ENCODE data around the gene APOL3. TPM values are rescaled to one million over a fixed set of nuclear protein-coding genes. Genes with fewer than 3 reads are reported as not detected.

Gene APOL3
- total RNA-seq, 5 donors from 2014 or later (not counting 1 experiment from before 2014, with no cell fraction given) = 152 to 191 (median 167) TPM

DNA sequence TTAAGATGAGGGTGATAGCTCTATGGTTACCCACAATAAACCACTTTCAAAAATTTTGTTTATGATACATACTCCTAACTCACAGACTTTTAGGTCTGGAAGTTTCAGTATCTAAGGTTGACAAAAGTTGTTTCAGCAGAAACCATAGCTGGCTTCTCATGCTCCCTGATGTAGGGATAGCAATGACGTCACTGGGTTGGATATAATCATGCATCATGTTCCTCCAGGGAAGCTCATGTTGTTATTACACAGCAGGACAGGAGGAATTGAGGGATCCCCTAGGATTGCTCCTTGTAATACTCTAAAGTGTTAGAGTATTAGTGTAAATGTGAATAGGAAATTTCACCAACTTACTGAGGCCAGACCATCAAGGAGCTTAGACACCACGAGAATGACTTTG lies 23.6 kb downstream of the APOL3 start:
- ATAC-seq (replicated peaks in 1 of 4) = no peak
- H3K27me3 Mint-ChIP-seq = no peaks in the 10 kb centered on the region
- H3K9me3 Mint-ChIP-seq = no peaks in the 10 kb centered on the region
- no peak for DNase-seq
- H3K27ac Mint-ChIP-seq = peak overlapping the region; percentile 33 to 54
- no peaks in the 10 kb centered on the region for H3K27me3 ChIP-seq (replicated peaks in 1 of 2; ENCODE audit: control insufficient read depth in 2 of 2, extremely low read depth in 1 of 2, insufficient read depth in 2 of 2, low read length in 1 of 2)
- H3K36me3 Mint-ChIP-seq = peaks cover 17% of the 10 kb centered on the region
- no peak overlapping the region for H3K27ac ChIP-seq (ENCODE audit: low read length)
- H3K4me1 ChIP-seq (ENCODE audit: control insufficient read depth in 1 of 2, extremely low read depth in 1 of 2, insufficient read depth in 2 of 2, low read length in 2 of 2) = peaks cover 2 to 7% of the 10 kb centered on the region in 2 experiments
- H3K4me1 Mint-ChIP-seq = peaks cover 17 to 47% (median 17%) of the 10 kb centered on the region in 3 donors
- ChIA-PET CTCF (no interaction called here), POLR2A (interaction anchor here in 1 of 2 donors (0.6 kb wide), 1 partner anchor 136 kb away, joined by 4 read pairs; no protein-coding TSS in a partner anchor)
- H3K4me3 ChIP-seq (ENCODE audit: control insufficient read depth in 1 of 2, extremely low read depth in 1 of 2, low read length in 1 of 2) = no peak overlapping the region
- H3K36me3 ChIP-seq (ENCODE audit: control insufficient read depth in 2 of 2, extremely low read depth in 1 of 2, insufficient read depth in 1 of 2, low read length in 1 of 2) = peaks cover 3 to 22% of the 10 kb centered on the region in 2 donors
- WGBS (ENCODE audit: insufficient coverage) = 78% methylated on average over 1 of the region's 2 CpGs
- no peaks in the 10 kb centered on the region for H3K9me3 ChIP-seq
- H3K4me3 Mint-ChIP-seq = no peak overlapping the region

DNA sequence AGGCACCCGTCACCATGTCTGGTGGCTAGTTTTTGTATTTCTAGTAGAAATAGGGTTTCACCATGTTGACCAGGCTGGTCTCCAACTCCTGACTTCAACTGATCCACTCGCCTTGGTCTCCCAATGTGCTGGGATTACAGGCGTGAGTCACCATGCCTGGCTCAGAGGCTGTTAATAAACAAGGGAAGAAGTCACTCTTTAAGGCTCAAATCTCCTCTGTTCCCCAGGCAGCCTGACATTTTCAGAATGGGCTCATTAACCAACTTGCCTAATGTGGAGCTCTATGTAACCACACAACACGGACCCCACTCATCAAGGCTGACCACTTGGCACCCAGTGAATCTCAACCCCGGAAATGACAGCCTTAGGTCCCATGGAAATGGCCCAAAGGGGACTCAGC lies 24.1 kb downstream of the APOL3 start:
- 80% methylated on average over 1 of the region's 5 CpGs for WGBS (ENCODE audit: insufficient coverage)
- no peaks in the 10 kb centered on the region for H3K27me3 ChIP-seq (replicated peaks in 1 of 2; ENCODE audit: control insufficient read depth in 2 of 2, extremely low read depth in 1 of 2, insufficient read depth in 2 of 2, low read length in 1 of 2)
- peaks cover 12% of the 10 kb centered on the region for H3K36me3 Mint-ChIP-seq
- no peaks in the 10 kb centered on the region for H3K27me3 Mint-ChIP-seq
- no peak overlapping the region for H3K4me3 ChIP-seq (ENCODE audit: control insufficient read depth in 1 of 2, extremely low read depth in 1 of 2, low read length in 1 of 2)
- H3K27ac ChIP-seq (ENCODE audit: low read length) = no peak overlapping the region
- H3K4me3 Mint-ChIP-seq = no peak overlapping the region
- H3K27ac Mint-ChIP-seq = no peak overlapping the region
- peaks cover 3 to 17% of the 10 kb centered on the region in 2 donors for H3K36me3 ChIP-seq (ENCODE audit: control insufficient read depth in 2 of 2, extremely low read depth in 1 of 2, insufficient read depth in 1 of 2, low read length in 1 of 2)
- ChIA-PET CTCF (interaction anchor here in 1 of 2 donors (1.3 kb wide), 1 partner anchor 41 kb away, joined by 3 read pairs; no protein-coding TSS in a partner anchor), POLR2A (no interaction called here)
- no peaks in the 10 kb centered on the region for H3K9me3 ChIP-seq
- H3K4me1 ChIP-seq (ENCODE audit: control insufficient read depth in 1 of 2, extremely low read depth in 1 of 2, insufficient read depth in 2 of 2, low read length in 2 of 2) = peaks cover 2 to 7% of the 10 kb centered on the region in 2 experiments
- ATAC-seq (replicated peaks in 1 of 4) (no peak), DNase-seq (no peak)
- peaks cover 17 to 42% (median 17%) of the 10 kb centered on the region in 3 donors for H3K4me1 Mint-ChIP-seq
- H3K9me3 Mint-ChIP-seq = no peaks in the 10 kb centered on the region

DNA sequence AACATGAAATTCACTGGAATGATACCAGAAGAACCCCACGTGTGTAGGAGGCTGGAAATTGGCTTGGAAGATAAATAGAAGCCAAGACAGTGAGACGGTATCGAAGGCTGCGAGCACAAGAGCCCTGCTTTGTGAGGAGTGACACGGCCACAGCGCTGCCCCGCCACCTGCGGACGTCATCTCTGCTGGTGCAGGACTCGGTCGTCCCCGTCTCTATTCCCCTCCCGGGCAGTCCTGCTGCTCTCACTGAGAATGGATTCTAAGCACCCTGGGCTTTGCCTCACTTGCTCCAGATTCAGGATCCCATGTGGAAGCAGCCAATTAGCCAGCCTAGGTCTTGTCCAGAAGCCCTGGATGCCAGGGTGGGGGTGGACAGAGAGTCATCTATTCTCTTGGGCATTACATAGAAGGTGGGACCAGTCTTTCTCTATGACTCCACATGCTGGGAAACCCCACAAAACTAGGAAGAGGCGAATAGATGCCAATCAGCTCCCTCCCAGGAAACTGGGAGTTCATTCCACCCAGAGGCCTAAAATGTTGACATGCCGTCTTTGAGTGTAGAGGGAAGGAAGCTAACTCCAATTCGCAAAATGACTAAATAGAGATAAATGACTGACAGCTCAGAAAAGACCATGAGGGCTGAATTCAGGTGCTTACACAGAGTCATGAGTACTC lies 25.1 kb downstream of the APOL3 start:
- no peak for ATAC-seq (replicated peaks in 1 of 4)
- H3K4me3 Mint-ChIP-seq = no peak overlapping the region
- POLR2A ChIA-PET = interaction anchor here (0.6 to 0.7 kb wide), 4 partner anchors 16 to 109 kb away, joined by 3 to 4 read pairs (median 4); no protein-coding TSS in a partner anchor

DNA sequence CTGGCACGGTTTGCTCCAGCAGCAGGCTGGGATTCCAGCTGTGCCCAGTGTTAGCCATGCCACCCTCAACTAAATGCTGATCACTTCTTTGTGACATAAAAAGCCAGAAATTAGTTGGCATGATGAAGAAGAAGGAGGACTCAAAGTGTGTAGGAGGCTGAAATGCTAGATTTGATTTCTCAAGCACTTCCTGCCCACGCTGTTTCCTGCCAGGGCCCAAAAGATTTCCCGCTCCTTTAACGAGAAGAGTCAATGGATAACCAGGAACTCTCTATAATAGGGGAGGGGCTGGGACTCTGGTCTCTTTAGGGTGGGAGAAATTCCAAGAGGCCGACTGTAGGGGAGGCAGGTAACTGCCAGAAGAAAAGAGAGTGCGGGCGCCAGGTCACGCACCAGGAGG lies 26.4 kb downstream of the APOL3 start:
- H3K9me3 Mint-ChIP-seq = no peaks in the 10 kb centered on the region
- ChIA-PET POLR2A (no interaction called here), CTCF (no interaction called here)
- H3K4me1 Mint-ChIP-seq = peaks cover 15 to 29% (median 15%) of the 10 kb centered on the region in 3 donors
- no peaks in the 10 kb centered on the region for H3K9me3 ChIP-seq
- H3K27ac Mint-ChIP-seq = no peak overlapping the region
- no peaks in the 10 kb centered on the region for H3K27me3 ChIP-seq (replicated peaks in 1 of 2; ENCODE audit: control insufficient read depth in 2 of 2, extremely low read depth in 1 of 2, insufficient read depth in 2 of 2, low read length in 1 of 2)
- H3K4me3 ChIP-seq (ENCODE audit: control insufficient read depth in 1 of 2, extremely low read depth in 1 of 2, low read length in 1 of 2) = no peak overlapping the region
- DNase-seq (no peak), ATAC-seq (replicated peaks in 1 of 4) (peak in 1 of 4 experiments; percentile 17)
- H3K4me3 Mint-ChIP-seq = no peak overlapping the region
- no peaks in the 10 kb centered on the region for H3K36me3 Mint-ChIP-seq
- 90% methylated on average over 4 of the region's 8 CpGs for WGBS (ENCODE audit: insufficient coverage)
- H3K27ac ChIP-seq (ENCODE audit: low read length) = no peak overlapping the region
- no peaks in the 10 kb centered on the region for H3K36me3 ChIP-seq (ENCODE audit: control insufficient read depth in 2 of 2, extremely low read depth in 1 of 2, insufficient read depth in 1 of 2, low read length in 1 of 2)
- no peaks in the 10 kb centered on the region for H3K27me3 Mint-ChIP-seq
- H3K4me1 ChIP-seq (ENCODE audit: control insufficient read depth in 1 of 2, extremely low read depth in 1 of 2, insufficient read depth in 2 of 2, low read length in 2 of 2) = peaks cover 2 to 7% of the 10 kb centered on the region in 2 experiments

More for the DNA sequence above, 25.1 kb downstream of the APOL3 start:
- CTCF ChIA-PET = interaction anchor here in 1 of 2 donors (1.3 kb wide), 1 partner anchor 42 kb away, joined by 3 read pairs; no protein-coding TSS in a partner anchor
- peaks cover 2 to 7% of the 10 kb centered on the region in 2 experiments for H3K4me1 ChIP-seq (ENCODE audit: control insufficient read depth in 1 of 2, extremely low read depth in 1 of 2, insufficient read depth in 2 of 2, low read length in 2 of 2)
- no peaks in the 10 kb centered on the region for H3K9me3 Mint-ChIP-seq
- H3K4me1 Mint-ChIP-seq = peaks cover 17 to 32% (median 17%) of the 10 kb centered on the region in 3 donors
- no peak overlapping the region for H3K27ac ChIP-seq (ENCODE audit: low read length)
- H3K4me3 ChIP-seq (ENCODE audit: control insufficient read depth in 1 of 2, extremely low read depth in 1 of 2, low read length in 1 of 2) = no peak overlapping the region
- 89% methylated on average over 12 of the region's 16 CpGs for WGBS (ENCODE audit: insufficient coverage)
- peaks cover 2% of the 10 kb centered on the region for H3K36me3 Mint-ChIP-seq
- no peaks in the 10 kb centered on the region for H3K27me3 ChIP-seq (replicated peaks in 1 of 2; ENCODE audit: control insufficient read depth in 2 of 2, extremely low read depth in 1 of 2, insufficient read depth in 2 of 2, low read length in 1 of 2)
- no peaks in the 10 kb centered on the region for H3K9me3 ChIP-seq
- H3K27ac Mint-ChIP-seq = peak overlapping the region in 1 of 2 donors; percentile 32
- no peak for DNase-seq
- peaks cover 1 to 7% of the 10 kb centered on the region in 2 donors for H3K36me3 ChIP-seq (ENCODE audit: control insufficient read depth in 2 of 2, extremely low read depth in 1 of 2, insufficient read depth in 1 of 2, low read length in 1 of 2)
- H3K27me3 Mint-ChIP-seq = no peaks in the 10 kb centered on the region

DNA sequence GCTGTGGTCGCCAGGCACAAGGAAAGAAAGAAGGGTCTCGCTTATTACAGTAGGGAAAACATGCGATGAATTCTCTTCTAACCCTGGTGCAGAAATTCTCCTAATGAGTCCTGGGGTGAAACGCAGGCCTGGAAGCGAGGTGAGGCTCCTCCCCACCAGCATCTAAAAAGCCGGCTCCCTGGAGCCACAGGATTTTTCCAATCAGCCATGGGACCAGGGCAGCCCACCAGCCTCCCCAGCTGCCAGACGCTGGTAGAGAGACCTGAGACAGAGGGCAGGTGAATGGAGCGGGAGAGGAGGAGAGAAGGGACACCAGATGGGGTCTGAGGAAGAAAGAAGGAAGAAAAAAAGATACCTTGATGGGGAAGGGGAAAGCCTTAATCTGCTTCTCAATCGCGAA lies 28.6 kb downstream of the APOL3 start:
- Histone ChIP-seq H3K36me3 (ENCODE audit: control insufficient read depth in 2 of 2, extremely low read depth in 1 of 2, insufficient read depth in 1 of 2, low read length in 1 of 2) (no peaks in the 10 kb centered on the region), H3K27ac (ENCODE audit: low read length) (no peak overlapping the region), H3K9me3 (no peaks in the 10 kb centered on the region), H3K4me3 (ENCODE audit: control insufficient read depth in 1 of 2, extremely low read depth in 1 of 2, low read length in 1 of 2) (no peak overlapping the region), H3K27me3 (replicated peaks in 1 of 2; ENCODE audit: control insufficient read depth in 2 of 2, extremely low read depth in 1 of 2, insufficient read depth in 2 of 2, low read length in 1 of 2) (peaks cover 0 to 5% of the 10 kb centered on the region in 2 experiments), H3K4me1 (ENCODE audit: control insufficient read depth in 1 of 2, extremely low read depth in 1 of 2, insufficient read depth in 2 of 2, low read length in 2 of 2) (peaks cover 2 to 7% of the 10 kb centered on the region in 2 experiments)
- ATAC-seq (replicated peaks in 1 of 4) (no peak), DNase-seq (no peak)
- H3K27ac Mint-ChIP-seq = no peak overlapping the region
- 90% methylated on average over 2 of the region's 10 CpGs for WGBS (ENCODE audit: insufficient coverage)
- H3K27me3 Mint-ChIP-seq = no peaks in the 10 kb centered on the region
- peaks cover 14 to 29% (median 15%) of the 10 kb centered on the region in 3 donors for H3K4me1 Mint-ChIP-seq
- ChIA-PET POLR2A (no interaction called here), CTCF (no interaction called here)
- H3K4me3 Mint-ChIP-seq = no peak overlapping the region
- H3K9me3 Mint-ChIP-seq = no peaks in the 10 kb centered on the region
- no peaks in the 10 kb centered on the region for H3K36me3 Mint-ChIP-seq

DNA sequence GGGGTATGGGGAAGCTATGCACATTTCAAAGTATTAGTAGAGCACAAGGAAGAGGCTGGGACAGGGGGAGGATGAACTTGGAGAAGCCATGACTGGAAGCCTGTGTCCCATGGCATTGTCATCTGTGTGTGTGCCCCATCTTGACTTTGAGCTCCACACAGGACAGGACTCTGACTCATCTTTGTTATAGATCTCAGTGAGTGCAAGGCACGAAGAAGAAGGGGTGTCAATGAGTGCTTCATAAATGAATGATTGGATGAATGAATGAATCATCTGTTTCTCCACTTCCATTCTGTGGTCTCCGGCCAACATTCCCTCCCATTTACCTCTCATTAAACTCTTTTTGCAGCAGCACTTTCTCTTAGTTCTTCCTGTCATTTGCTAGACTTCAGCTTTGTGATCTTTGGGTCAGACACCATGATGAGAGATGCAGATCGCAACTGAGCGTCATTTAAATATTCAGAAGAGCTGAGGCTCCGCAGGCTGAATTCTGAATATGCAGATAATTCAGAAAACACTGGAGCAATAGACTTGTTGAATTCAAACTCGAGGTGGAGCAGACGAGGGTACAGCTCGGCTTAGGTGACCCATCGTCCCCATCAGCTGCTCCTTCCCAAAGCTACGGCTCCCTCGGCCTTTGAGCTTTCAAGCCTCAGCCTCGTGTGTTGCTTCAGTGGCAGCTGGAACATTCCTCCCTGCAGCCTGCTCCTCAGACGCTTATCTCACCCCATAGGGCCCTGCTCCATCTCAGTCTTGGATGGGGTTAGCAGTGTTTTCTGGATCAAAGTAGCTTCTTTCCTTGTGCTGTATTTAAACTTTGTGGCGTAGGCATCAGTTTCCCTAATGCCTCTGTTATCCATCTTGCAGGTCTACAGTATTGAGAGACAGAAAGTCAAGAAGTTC lies 30.8 kb downstream of the APOL3 start:
- H3K9me3 Mint-ChIP-seq = no peaks in the 10 kb centered on the region
- H3K27me3 Mint-ChIP-seq = no peaks in the 10 kb centered on the region

More for the DNA sequence above, 30.8 kb downstream of the APOL3 start:
- Histone ChIP-seq H3K4me1 (ENCODE audit: control insufficient read depth in 1 of 2, extremely low read depth in 1 of 2, insufficient read depth in 2 of 2, low read length in 2 of 2) (peaks cover 2 to 7% of the 10 kb centered on the region in 2 experiments), H3K36me3 (ENCODE audit: control insufficient read depth in 2 of 2, extremely low read depth in 1 of 2, insufficient read depth in 1 of 2, low read length in 1 of 2) (no peaks in the 10 kb centered on the region), H3K27ac (ENCODE audit: low read length) (no peak overlapping the region), H3K9me3 (no peaks in the 10 kb centered on the region), H3K27me3 (replicated peaks in 1 of 2; ENCODE audit: control insufficient read depth in 2 of 2, extremely low read depth in 1 of 2, insufficient read depth in 2 of 2, low read length in 1 of 2) (peaks cover 0 to 7% of the 10 kb centered on the region in 2 experiments), H3K4me3 (ENCODE audit: control insufficient read depth in 1 of 2, extremely low read depth in 1 of 2, low read length in 1 of 2) (no peak overlapping the region)
- ChIA-PET CTCF (no interaction called here), POLR2A (no interaction called here)
- H3K4me3 Mint-ChIP-seq = no peak overlapping the region
- 82% methylated on average over 9 of the region's 14 CpGs for WGBS (ENCODE audit: insufficient coverage)
- DNase-seq (no peak), ATAC-seq (replicated peaks in 1 of 4) (no peak)
- H3K36me3 Mint-ChIP-seq = no peaks in the 10 kb centered on the region
- peaks cover 14 to 23% (median 15%) of the 10 kb centered on the region in 3 donors for H3K4me1 Mint-ChIP-seq
- no peak overlapping the region for H3K27ac Mint-ChIP-seq
